H9 (cell line): Measurements from ENCODE around the gene TRUB2. TPM values are rescaled to one million over a fixed set of nuclear protein-coding genes. Genes with fewer than 3 reads are reported as not detected.

Experiments used
- DNase-seq: peaks from one replicate; pipeline ENCODE4 v3.0.0-alpha.2; 2017
- H2AFZ ChIP-seq: one replicate; pipeline ENCODE4 v1.6.1; 2013; ENCODE audit warnings: mild to moderate bottlenecking, low read length, control low read depth, moderate library complexity
- H2AK5ac ChIP-seq: 2 replicates; pipeline ENCODE4 v1.6.1; 2013; ENCODE audit warnings: low read length, control low read depth, mixed read lengths; ENCODE audit not compliant: insufficient read length
- H2BK120ac ChIP-seq: one replicate; pipeline ENCODE4 v1.6.1; 2013; ENCODE audit warnings: low read depth, mild to moderate bottlenecking, low read length, control low read depth, inconsistent platforms; ENCODE audit not compliant: poor library complexity, severe bottlenecking
- H2BK12ac ChIP-seq: 2 replicates; pipeline ENCODE4 v1.6.1; 2013; ENCODE audit warnings: low read length, control low read depth, mixed read lengths, low read depth; ENCODE audit not compliant: insufficient read length
- H2BK15ac ChIP-seq: 2 replicates; pipeline ENCODE4 v1.6.1; 2013; ENCODE audit warnings: low read depth, low read length, control low read depth
- H2BK20ac ChIP-seq: one replicate; pipeline ENCODE4 v1.6.1; 2013; ENCODE audit warnings: low read depth, mild to moderate bottlenecking, low read length, control low read depth, inconsistent platforms; ENCODE audit not compliant: poor library complexity, severe bottlenecking
- H2BK5ac ChIP-seq: 2 replicates; pipeline ENCODE4 v1.6.1; 2013; ENCODE audit warnings: low read length, control low read depth, mixed read lengths; ENCODE audit not compliant: insufficient read length
- H3K14ac ChIP-seq: 2 replicates; pipeline ENCODE4 v1.6.1; 2013; ENCODE audit warnings: low read length, control low read depth; ENCODE audit not compliant: insufficient read depth
- H3K18ac ChIP-seq: 2 replicates; pipeline ENCODE4 v1.6.1; 2013; ENCODE audit warnings: low read depth, mild to moderate bottlenecking, mixed read lengths, low read length, control low read depth; ENCODE audit not compliant: insufficient read length
- H3K23ac ChIP-seq: 2 replicates; pipeline ENCODE4 v1.6.1; 2013; ENCODE audit warnings: low read length, control low read depth, mixed read lengths, low read depth; ENCODE audit not compliant: insufficient read length
- H3K23me2 ChIP-seq: 2 replicates; pipeline ENCODE4 v1.6.1; 2013; ENCODE audit warnings: low read depth, mild to moderate bottlenecking, mixed read lengths, low read length, control low read depth; ENCODE audit not compliant: insufficient read length, poor library complexity, severe bottlenecking
- H3K27ac ChIP-seq: 2 replicates; pipeline ENCODE4 v1.5.1; 2013; ENCODE audit warnings: low read length, control low read depth, mixed read lengths, low read depth; ENCODE audit not compliant: insufficient read length
- H3K27me3 ChIP-seq: 2 replicates; pipeline ENCODE4 v1.6.1; 2013; ENCODE audit warnings: low read length, control low read depth, inconsistent platforms; ENCODE audit not compliant: insufficient read depth
- H3K4ac ChIP-seq: 2 replicates; pipeline ENCODE4 v1.6.1; 2013; ENCODE audit warnings: low read depth, mild to moderate bottlenecking, control low read depth, inconsistent platforms, low read length, moderate library complexity
- H3K4me1 ChIP-seq: 2 replicates; pipeline ENCODE4 v1.6.1; 2013; ENCODE audit warnings: low read length, control low read depth, inconsistent platforms; ENCODE audit not compliant: insufficient read depth
- H3K4me2 ChIP-seq: 2 replicates; pipeline ENCODE4 v1.6.1; 2013; ENCODE audit warnings: low read length, control low read depth, mixed read lengths; ENCODE audit not compliant: insufficient read length, insufficient read depth
- H3K56ac ChIP-seq: 2 replicates; pipeline ENCODE4 v1.6.1; 2013; ENCODE audit warnings: low read depth, mild to moderate bottlenecking, mixed read lengths, low read length, control low read depth; ENCODE audit not compliant: insufficient read length
- H3K79me1 ChIP-seq: 2 replicates; pipeline ENCODE4 v1.6.1; 2013; ENCODE audit warnings: low read depth, mild to moderate bottlenecking, moderate library complexity, low read length, control low read depth, inconsistent platforms; ENCODE audit not compliant: insufficient read depth, poor library complexity, severe bottlenecking
- H3K79me2 ChIP-seq: 2 replicates; pipeline ENCODE4 v1.6.1; 2013; ENCODE audit warnings: low read length, control low read depth, inconsistent platforms; ENCODE audit not compliant: insufficient read depth
- H3K9ac ChIP-seq: 2 replicates; pipeline ENCODE4 v1.6.1; 2013; ENCODE audit warnings: low read length, control low read depth, mixed read lengths; ENCODE audit not compliant: insufficient read length; ENCODE audit errors: extremely low read depth
- H3K9me3 ChIP-seq: one replicate; pipeline ENCODE4 v1.6.1; 2013; ENCODE audit warnings: low read depth, low read length, inconsistent platforms; ENCODE audit not compliant: control insufficient read depth
- H3T11ph ChIP-seq: one replicate; pipeline ENCODE4 v1.6.1; 2013; ENCODE audit warnings: mild to moderate bottlenecking, low read length, control low read depth, inconsistent platforms
- H4K20me1 ChIP-seq: one replicate; pipeline ENCODE4 v1.6.1; 2013; ENCODE audit not compliant: control insufficient read depth, insufficient read length, insufficient read depth
- H4K5ac ChIP-seq: 2 replicates; pipeline ENCODE4 v1.6.1; 2013; ENCODE audit warnings: low read depth, mild to moderate bottlenecking, mixed read lengths, low read length, control low read depth; ENCODE audit not compliant: insufficient read length
- H4K8ac ChIP-seq: replicated peaks from 2 replicates; pipeline ENCODE4 v1.6.1; 2013; ENCODE audit warnings: low read length, control low read depth, mixed read lengths, low read depth; ENCODE audit not compliant: insufficient read length
- H4K91ac ChIP-seq: 2 replicates; pipeline ENCODE4 v1.6.1; 2013; ENCODE audit warnings: low read depth, mild to moderate bottlenecking, moderate library complexity, mixed read lengths, low read length, control low read depth; ENCODE audit not compliant: insufficient read length
- H3K27ac Mint-ChIP-seq, 3 experiments: 2 replicates in 2 of 3; 3 replicates in 1 of 3; pipeline ENCODE4 v1.8.0; 2020 to 2021; ENCODE audit warnings: mixed read lengths in 3 of 3, mild to moderate bottlenecking in 1 of 3, moderate library complexity in 1 of 3
- H3K27me3 Mint-ChIP-seq: 2 replicates; pipeline ENCODE4 v1.8.0; 2021; ENCODE audit warnings: low read depth, mild to moderate bottlenecking, moderate library complexity, mixed read lengths
- H3K36me3 Mint-ChIP-seq, 3 experiments: 2 replicates in 2 of 3; 3 replicates in 1 of 3; pipeline ENCODE4 v1.8.0; 2020 to 2021; ENCODE audit warnings: low read depth in 3 of 3, mixed read lengths in 3 of 3; ENCODE audit not compliant: insufficient read depth in 1 of 3
- H3K4me1 Mint-ChIP-seq, 2 experiments: 2 replicates each; pipeline ENCODE4 v1.8.0; 2020; ENCODE audit warnings: mixed read lengths in 2 of 2
- H3K4me3 Mint-ChIP-seq, 2 experiments: 2 replicates in 1 of 2; 3 replicates in 1 of 2; pipeline ENCODE4 v1.8.0; 2020 to 2021; ENCODE audit warnings: mild to moderate bottlenecking in 2 of 2, mixed read lengths in 2 of 2, moderate library complexity in 1 of 2
- H3K9me3 Mint-ChIP-seq, 2 experiments: 2 replicates in 1 of 2; 3 replicates in 1 of 2; pipeline ENCODE4 v1.8.0; 2020; ENCODE audit warnings: mild to moderate bottlenecking in 2 of 2, mixed read lengths in 2 of 2, moderate library complexity in 1 of 2
- CTCF ChIP-seq: fragments of 200-600 bp; sonication (generic); conservative IDR thresholded peaks from 3 replicates; pipeline ENCODE4 v1.8.0; 2021; ENCODE audit warnings: antibody characterized with exemption, mild to moderate bottlenecking
- WGBS: extraction: QIAGEN DNeasy Blood & Tissue Kit; methylation state at CpG from one replicate; pipeline ENCODE4 v1.1.7; 2013; ENCODE audit warnings: missing lambda C conversion rate, low lambda C conversion rate, mixed read lengths; ENCODE audit not compliant: insufficient read length; ENCODE audit errors: extremely low coverage; 5-methylcytosine and 5-hydroxymethylcytosine counted together
- total RNA-seq: library from RNA; stranded (reverse); gene quantifications from 2 replicates; pipeline ENCODE4 v1.2.1, GENCODE V29; 2021

The TRUB2 gene
- total RNA-seq, 1 experiment from 2014 or later = 38.3 TPM

GRCh38 chr9:128259156-128259555, 63.1 kb downstream of the TRUB2 start:
- Histone ChIP-seq H3K56ac (no peak overlapping the region), H3K27me3 (no peaks in the 10 kb centered on the region), H4K91ac (no peak overlapping the region), H4K5ac (no peak overlapping the region), H2AFZ (no peak overlapping the region), H3K27ac (no peak overlapping the region), H3T11ph (no peak overlapping the region), H3K23ac (no peak overlapping the region), H3K14ac (no peak overlapping the region), H4K20me1 (no peaks in the 10 kb centered on the region), H3K18ac (no peak overlapping the region), H2AK5ac (no peak overlapping the region), H2BK12ac (no peak overlapping the region), H2BK5ac (no peak overlapping the region), H3K4me2 (no peak overlapping the region), H2BK120ac (no peak overlapping the region), H3K4ac (no peak overlapping the region), H3K23me2 (no peaks in the 10 kb centered on the region), H3K9me3 (no peaks in the 10 kb centered on the region), H3K4me1 (no peaks in the 10 kb centered on the region), H2BK20ac (no peak overlapping the region), H4K8ac (no peak overlapping the region), H2BK15ac (no peak overlapping the region), H3K9ac (no peak overlapping the region), H3K79me1 (no peaks in the 10 kb centered on the region), H3K79me2 (no peaks in the 10 kb centered on the region)
- Mint-ChIP-seq H3K4me3 (no peak overlapping the region), H3K27ac (peak overlapping the region in 1 of 3 experiments; percentile 70; a peak in 1 of 7 replicates), H3K9me3 (no peaks in the 10 kb centered on the region), H3K36me3 (peaks cover 23 to 53% (median 48%) of the 10 kb centered on the region in 3 experiments), H3K27me3 (no peaks in the 10 kb centered on the region; the same call in 1 of the 2 replicates), H3K4me1 (peaks cover 2 to 16% of the 10 kb centered on the region in 2 experiments)
- DNase-seq = peak; percentile 73
- WGBS = no CpG with 5 or more reads among the region's 9 CpGs
- TF ChIP-seq CTCF = peak; percentile 55; the same call in 2 of the 3 replicates
